ENCODE results near the gene LGALSL. TPM values are rescaled to one million over a fixed set of nuclear protein-coding genes. Genes with fewer than 3 reads are reported as not detected.

Gene LGALSL
- total RNA-seq, 1 donor from 2014 or later: 1.5 TPM

DNA sequence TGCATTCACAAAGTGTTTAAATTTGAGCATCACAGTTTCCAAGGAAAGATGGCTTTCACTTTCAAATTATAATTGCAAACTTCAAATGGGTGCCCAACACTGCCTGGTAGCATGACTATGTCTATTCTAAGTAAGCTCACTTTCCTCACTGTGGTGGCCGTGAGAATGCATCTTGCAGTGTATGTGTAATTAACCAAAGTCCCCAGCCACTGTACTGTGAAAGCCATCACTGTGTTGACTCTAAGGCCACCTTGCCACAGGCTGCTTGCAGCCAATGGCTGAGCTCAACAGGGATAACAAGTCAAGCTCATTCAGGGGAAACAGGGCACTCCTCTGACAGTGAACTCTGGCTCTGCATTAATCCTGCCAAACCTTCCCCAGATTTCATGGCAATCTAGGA is 43.3 kb upstream of the LGALSL start:
- no peak overlapping the region for H3K27ac Mint-ChIP-seq
- CTCF ChIA-PET: no interaction called here
- intact Hi-C loops (cut with micrococcal nuclease): no loop called here

DNA sequence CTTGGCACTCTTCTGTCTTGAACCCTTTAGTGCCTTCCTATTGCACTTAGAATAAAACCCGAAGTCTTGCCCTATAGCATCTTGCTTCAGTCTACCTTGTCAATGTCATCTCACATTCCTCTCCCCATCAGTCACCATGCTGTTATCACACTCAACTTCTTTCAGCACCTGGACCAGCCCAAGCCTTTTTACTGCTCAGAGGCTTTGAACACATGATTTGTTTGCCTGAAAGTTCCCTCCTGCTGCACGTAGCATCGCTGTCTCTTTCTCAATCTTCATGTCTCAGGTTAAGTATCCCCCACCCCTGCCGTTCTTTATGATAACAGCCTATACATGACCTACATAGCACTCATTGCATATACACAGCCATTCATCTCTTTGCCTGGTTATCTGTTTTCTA is 41.3 kb upstream of the LGALSL start:
- H3K4me3 Mint-ChIP-seq: no peak overlapping the region
- DNase-seq (no peak), ATAC-seq (ENCODE audit: low read depth) (no peak)
- ChIA-PET POLR2A (no interaction called here), CTCF (no interaction called here)
- H3K4me1 Mint-ChIP-seq: no peaks in the 10 kb centered on the region
- H3K36me3 Mint-ChIP-seq (ENCODE audit: low read depth): no peaks in the 10 kb centered on the region
- no peak overlapping the region for H3K27ac Mint-ChIP-seq
- intact Hi-C loops (cut with micrococcal nuclease): no loop called here
- no peaks in the 10 kb centered on the region for H3K27me3 Mint-ChIP-seq
- H3K9me3 Mint-ChIP-seq: peaks cover 3% of the 10 kb centered on the region
- TF ChIP-seq, protein P1, sequence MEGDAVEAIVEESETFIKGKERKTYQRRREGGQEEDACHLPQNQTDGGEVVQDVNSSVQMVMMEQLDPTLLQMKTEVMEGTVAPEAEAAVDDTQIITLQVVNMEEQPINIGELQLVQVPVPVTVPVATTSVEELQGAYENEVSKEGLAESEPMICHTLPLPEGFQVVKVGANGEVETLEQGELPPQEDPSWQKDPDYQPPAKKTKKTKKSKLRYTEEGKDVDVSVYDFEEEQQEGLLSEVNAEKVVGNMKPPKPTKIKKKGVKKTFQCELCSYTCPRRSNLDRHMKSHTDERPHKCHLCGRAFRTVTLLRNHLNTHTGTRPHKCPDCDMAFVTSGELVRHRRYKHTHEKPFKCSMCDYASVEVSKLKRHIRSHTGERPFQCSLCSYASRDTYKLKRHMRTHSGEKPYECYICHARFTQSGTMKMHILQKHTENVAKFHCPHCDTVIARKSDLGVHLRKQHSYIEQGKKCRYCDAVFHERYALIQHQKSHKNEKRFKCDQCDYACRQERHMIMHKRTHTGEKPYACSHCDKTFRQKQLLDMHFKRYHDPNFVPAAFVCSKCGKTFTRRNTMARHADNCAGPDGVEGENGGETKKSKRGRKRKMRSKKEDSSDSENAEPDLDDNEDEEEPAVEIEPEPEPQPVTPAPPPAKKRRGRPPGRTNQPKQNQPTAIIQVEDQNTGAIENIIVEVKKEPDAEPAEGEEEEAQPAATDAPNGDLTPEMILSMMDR (IDR thresholded peaks at IDR 0.05): no peak

More for the DNA sequence above, 43.3 kb upstream of the LGALSL start:
- ATAC-seq (ENCODE audit: low read depth) (no peak), DNase-seq (no peak)
- H3K27me3 Mint-ChIP-seq: no peaks in the 10 kb centered on the region
- TF ChIP-seq, protein P1 (IDR thresholded peaks at IDR 0.05): no peak
- no peaks in the 10 kb centered on the region for H3K4me1 Mint-ChIP-seq
- POLR2A ChIA-PET: no interaction called here
- H3K9me3 Mint-ChIP-seq: peaks cover 8% of the 10 kb centered on the region
- H3K36me3 Mint-ChIP-seq (ENCODE audit: low read depth): no peaks in the 10 kb centered on the region
- no peak overlapping the region for H3K4me3 Mint-ChIP-seq

DNA sequence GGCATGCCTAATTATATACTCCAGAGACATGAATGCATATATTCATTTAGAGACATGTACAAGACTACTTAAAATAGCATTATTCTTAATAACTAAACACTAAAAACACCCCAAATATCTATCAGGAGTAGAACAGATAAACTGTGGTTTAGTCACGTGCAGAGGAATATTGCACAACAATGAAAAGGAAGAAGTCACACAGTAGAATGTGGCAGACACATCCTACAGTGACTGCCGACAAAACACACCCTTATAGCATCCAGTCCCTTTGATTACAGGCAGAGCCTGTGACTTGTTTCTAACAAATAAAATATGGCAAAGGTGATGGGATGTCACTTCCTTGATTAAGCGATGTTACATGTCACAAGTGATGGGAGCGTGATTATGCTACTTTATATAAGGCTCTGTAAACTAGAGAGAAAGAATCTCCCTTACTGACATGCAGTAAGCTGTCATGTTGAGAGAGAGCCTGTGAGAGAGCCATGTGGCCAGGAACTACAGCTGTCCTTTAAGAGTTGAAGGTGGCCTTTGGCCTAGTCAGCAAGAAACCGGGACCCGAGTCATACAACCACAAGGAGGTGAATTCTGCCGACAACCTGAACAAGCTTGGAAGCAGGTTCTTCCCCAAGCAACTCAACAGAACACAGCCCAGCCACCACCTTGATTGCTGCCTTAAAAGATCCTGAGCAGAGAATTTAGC is 39.1 kb upstream of the LGALSL start:
- Mint-ChIP-seq H3K36me3 (ENCODE audit: low read depth) (no peaks in the 10 kb centered on the region), H3K27me3 (no peaks in the 10 kb centered on the region), H3K27ac (no peak overlapping the region), H3K9me3 (no peaks in the 10 kb centered on the region), H3K4me1 (no peaks in the 10 kb centered on the region), H3K4me3 (no peak overlapping the region)
- ChIA-PET POLR2A (no interaction called here), CTCF (no interaction called here)
- ATAC-seq (ENCODE audit: low read depth) (no peak), DNase-seq (no peak)
- TF ChIP-seq, protein P1 (IDR thresholded peaks at IDR 0.05): no peak
- intact Hi-C loops (cut with micrococcal nuclease): no loop called here

DNA sequence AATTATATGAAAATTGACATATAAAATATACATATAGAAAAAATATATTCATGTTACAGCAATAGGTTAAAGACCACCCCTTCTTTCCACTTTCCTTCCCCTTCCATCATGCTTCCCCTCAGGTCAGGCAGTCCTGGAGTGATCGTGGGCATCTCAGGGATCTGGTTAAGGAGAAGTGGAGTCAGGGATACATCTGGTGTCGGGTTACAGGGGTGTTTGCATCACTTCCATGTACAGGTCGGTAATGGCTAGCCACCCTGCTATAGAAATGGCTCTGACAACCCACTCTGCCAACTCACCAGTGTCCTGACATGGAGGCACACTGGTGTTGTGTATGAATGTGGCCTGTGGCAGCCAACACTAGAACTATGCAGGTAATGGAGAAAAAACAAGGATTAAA is 36.3 kb upstream of the LGALSL start:
- ATAC-seq (ENCODE audit: low read depth): no peak

DNA sequence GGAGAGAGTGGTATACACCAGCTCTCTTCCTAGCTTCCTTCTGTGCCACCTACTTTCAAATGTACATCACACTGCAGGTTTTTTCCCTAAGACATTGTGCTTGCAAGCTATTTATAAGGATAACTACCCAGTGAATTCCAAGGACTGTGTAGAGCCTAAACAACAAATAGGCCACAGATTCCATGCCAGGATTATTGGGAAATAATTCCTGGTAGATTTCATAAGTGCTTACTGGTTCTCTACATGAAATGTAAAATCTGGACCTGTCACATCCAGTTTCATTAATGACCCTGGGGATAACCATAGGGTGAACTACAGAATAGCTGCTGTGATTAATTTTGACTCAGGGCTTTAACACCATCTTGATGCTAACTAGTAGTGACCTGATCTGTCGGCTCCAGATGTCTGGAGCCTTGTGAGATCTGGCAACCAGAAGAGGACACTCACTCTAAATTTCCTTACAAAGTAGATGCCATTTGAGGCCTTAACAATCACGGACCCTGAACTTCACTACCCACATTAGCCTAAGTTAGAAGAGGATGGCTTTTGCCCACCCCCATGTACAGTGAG is 34.3 kb upstream of the LGALSL start:
- POLR2A ChIA-PET: no interaction called here
- DNase-seq (no peak), ATAC-seq (ENCODE audit: low read depth) (no peak)
- H3K27ac Mint-ChIP-seq: no peak overlapping the region
- no peaks in the 10 kb centered on the region for H3K9me3 Mint-ChIP-seq
- TF ChIP-seq, protein P1 (IDR thresholded peaks at IDR 0.05): no peak
- intact Hi-C loops (cut with micrococcal nuclease): no loop called here
- CTCF ChIA-PET: interaction anchor here (0.9 kb wide), 1 partner anchor 62 kb away, joined by 3 read pairs; no protein-coding TSS in a partner anchor
- no peaks in the 10 kb centered on the region for H3K36me3 Mint-ChIP-seq (ENCODE audit: low read depth)
- no peaks in the 10 kb centered on the region for H3K4me1 Mint-ChIP-seq
- no peak overlapping the region for H3K4me3 Mint-ChIP-seq
- H3K27me3 Mint-ChIP-seq: no peaks in the 10 kb centered on the region

More for the DNA sequence above, 36.3 kb upstream of the LGALSL start:
- no peak for DNase-seq
- H3K27me3 Mint-ChIP-seq: no peaks in the 10 kb centered on the region
- TF ChIP-seq, protein P1 (IDR thresholded peaks at IDR 0.05): no peak
- H3K9me3 Mint-ChIP-seq: no peaks in the 10 kb centered on the region
- H3K4me1 Mint-ChIP-seq: no peaks in the 10 kb centered on the region
- no peak overlapping the region for H3K4me3 Mint-ChIP-seq
- POLR2A ChIA-PET: no interaction called here
- no peak overlapping the region for H3K27ac Mint-ChIP-seq
- intact Hi-C loops (cut with micrococcal nuclease): no loop called here
- no peaks in the 10 kb centered on the region for H3K36me3 Mint-ChIP-seq (ENCODE audit: low read depth)
- CTCF ChIA-PET: no interaction called here

Data from activated B cell treated with CpG ODN at 0.5 μM for 24 hours (primary cell).